Stimulated activated CD8-positive, alpha-beta memory T cell treated with anti-CD3 and anti-CD28 coated beads, Interleukin-4, amount 100 ng/mL, for 24 hours (primary cell): Measurements from ENCODE around the gene CFAP410.

Experiments
- DNase-seq: peaks from one replicate; pipeline ENCODE4 v3.0.0-alpha.2; 2020; ENCODE audit warnings: low read depth

CFAP410 gene

GRCh38 chr21:44338971-44339910 lies at the start of gene CFAP410:
TSS of gene CFAP410 (minus strand) at chr21:44339390. CDS start at chr21:44339194, 196 bp downstream.
- DNase-seq: peak; percentile 93

GRCh38 chr21:44384968-44385367 lies 45.8 kb upstream of the CFAP410 start:
- no peak for DNase-seq

GRCh38 chr21:44383216-44383615 lies 44.0 kb upstream of the CFAP410 start:
- DNase-seq: no peak

- no peak for DNase-seq
Measured at GRCh38 chr21:44382536-44382935, 43.3 kb upstream of the CFAP410 start.

- DNase-seq: no peak
Measured at GRCh38 chr21:44381874-44382273, 42.7 kb upstream of the CFAP410 start.

GRCh38 chr21:44380876-44381275 lies 41.7 kb upstream of the CFAP410 start:
- DNase-seq: no peak

- DNase-seq: no peak
Measured at GRCh38 chr21:44379991-44380865, 41.0 kb upstream of the CFAP410 start.

GRCh38 chr21:44379515-44379848 lies 40.3 kb upstream of the CFAP410 start:
- no peak for DNase-seq

- no peak for DNase-seq
Measured at GRCh38 chr21:44378646-44379514, 39.7 kb upstream of the CFAP410 start.

GRCh38 chr21:44377922-44378645 lies 38.9 kb upstream of the CFAP410 start:
- no peak for DNase-seq

GRCh38 chr21:44377201-44377921 lies 38.2 kb upstream of the CFAP410 start:
- no peak for DNase-seq

GRCh38 chr21:44376606-44377005 lies 37.4 kb upstream of the CFAP410 start:
- no peak for DNase-seq

GRCh38 chr21:44375761-44376241 lies 36.6 kb upstream of the CFAP410 start:
- no peak for DNase-seq

- DNase-seq: no peak
Measured at GRCh38 chr21:44375281-44375651, 36.1 kb upstream of the CFAP410 start.

- no peak for DNase-seq
Measured at GRCh38 chr21:44374601-44375280, 35.6 kb upstream of the CFAP410 start.

GRCh38 chr21:44372616-44373015 lies 33.4 kb upstream of the CFAP410 start:
- DNase-seq: no peak

- DNase-seq: no peak
Measured at GRCh38 chr21:44371596-44371995, 32.4 kb upstream of the CFAP410 start.

- DNase-seq: no peak
Measured at GRCh38 chr21:44370786-44371410, 31.7 kb upstream of the CFAP410 start.

GRCh38 chr21:44370027-44370735 lies 31.0 kb upstream of the CFAP410 start:
- no peak for DNase-seq
